Lower lobe of right lung (tissue), 2 donors: ENCODE results near the gene ANGPTL2. TPM values are rescaled to one million over a fixed set of nuclear protein-coding genes. Genes with fewer than 3 reads are reported as not detected.
A peak's percentile ranks its signal among the peaks of the same experiment; 100 is the strongest.

Experiments used
- ATAC-seq, 2 donors: fragments of 200-7000 bp; cut with Tn5 transposase; one replicate each; pipeline ENCODE4 v1.9.1; 2020 to 2022; ENCODE audit warnings: mild to moderate bottlenecking in 2 of 2, moderate library complexity in 2 of 2
- DNase-seq: peaks from one replicate; pipeline ENCODE4 v3.0.0-alpha.2; 2020
- H3K27ac ChIP-seq: fragments of 200-600 bp; one replicate; pipeline ENCODE4 v1.8.0; 2022
- H3K27me3 ChIP-seq: fragments of 200-600 bp; one replicate; pipeline ENCODE4 v1.8.0; 2022; ENCODE audit warnings: low read depth
- H3K36me3 ChIP-seq: fragments of 200-600 bp; one replicate; pipeline ENCODE4 v1.8.0; 2022; ENCODE audit warnings: mild to moderate bottlenecking
- H3K4me1 ChIP-seq: fragments of 200-600 bp; one replicate; pipeline ENCODE4 v1.8.0; 2022
- H3K4me3 ChIP-seq: fragments of 200-600 bp; one replicate; pipeline ENCODE4 v1.8.0; 2022; ENCODE audit warnings: mild to moderate bottlenecking
- H3K9me3 ChIP-seq: fragments of 200-600 bp; one replicate; pipeline ENCODE4 v1.8.0; 2022
- CTCF ChIP-seq: fragments of 200-600 bp; IDR thresholded peaks from one replicate; pipeline ENCODE4 v1.8.0; 2022; ENCODE audit warnings: antibody characterized with exemption, mild to moderate bottlenecking
- intact Hi-C: fragments of 100-400 bp; cut with DNase I; formaldehyde crosslinking; loops from one replicate; pipeline ENCODE4 v1.11.0; 2022
- total RNA-seq: library from RNA; stranded (reverse); fragmentation: NEBNext Ultra II Directional; extraction: Animal tissue kit (Norgen Biotek cat#: 25700); gene quantifications from one replicate; pipeline ENCODE4 v1.2.1, GENCODE V29; 2021
- donor health status: DM: no; HTN: yes; CAD: no; lungs with severe emphysema.

ANGPTL2 gene
- total RNA-seq, 1 donor from 2014 or later, result 11.4 TPM

GRCh38 chr9:127098916-127099553 lies 23.4 kb downstream of the ANGPTL2 start:
- no peaks in the 10 kb centered on the region for H3K27me3 ChIP-seq
- no peak for DNase-seq
- H3K36me3 ChIP-seq, result peaks cover 5% of the 10 kb centered on the region
- H3K9me3 ChIP-seq, result no peaks in the 10 kb centered on the region
- peaks cover 9% of the 10 kb centered on the region for H3K4me1 ChIP-seq
- no peak for TF ChIP-seq CTCF
- ATAC-seq, result no peak
- intact Hi-C loops, result no loop called here
- no peak overlapping the region for H3K4me3 ChIP-seq
- H3K27ac ChIP-seq, result no peak overlapping the region

DNA sequence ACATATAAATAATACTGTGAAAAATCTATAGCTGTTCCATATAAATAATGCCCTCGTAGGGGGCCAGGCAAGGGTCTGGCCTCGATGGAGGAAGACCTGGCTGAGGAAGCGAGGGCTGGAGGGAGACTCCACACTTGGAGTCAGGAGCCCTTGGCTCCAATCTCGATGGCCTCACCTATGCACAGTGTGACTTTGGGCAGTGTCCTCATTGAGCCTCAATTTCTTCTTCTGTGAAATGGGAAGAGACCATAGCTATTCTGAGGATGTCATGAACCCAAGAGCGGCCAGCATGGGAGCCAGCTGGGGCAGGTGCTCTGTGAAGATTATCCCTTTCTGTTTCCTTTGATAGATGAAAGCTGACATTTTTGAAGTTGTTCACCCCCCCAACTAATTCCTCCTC lies 24.8 kb downstream of the ANGPTL2 start:
- intact Hi-C loops, result no loop called here

GRCh38 chr9:127096208-127096607 lies 26.2 kb downstream of the ANGPTL2 start:
- Histone ChIP-seq H3K4me1 (no peaks in the 10 kb centered on the region), H3K27me3 (no peaks in the 10 kb centered on the region), H3K4me3 (no peak overlapping the region), H3K27ac (no peak overlapping the region), H3K36me3 (peaks cover 26% of the 10 kb centered on the region), H3K9me3 (no peaks in the 10 kb centered on the region)
- no peak for ATAC-seq
- intact Hi-C loops, result no loop called here
- DNase-seq, result no peak
- TF ChIP-seq CTCF, result no peak

More for the DNA sequence above, 24.8 kb downstream of the ANGPTL2 start:
- Histone ChIP-seq H3K27me3 (no peaks in the 10 kb centered on the region), H3K9me3 (no peaks in the 10 kb centered on the region), H3K36me3 (peaks cover 11% of the 10 kb centered on the region), H3K4me3 (no peak overlapping the region), H3K4me1 (no peaks in the 10 kb centered on the region), H3K27ac (no peak overlapping the region)
- no peak for DNase-seq
- no peak for TF ChIP-seq CTCF
- no peak for ATAC-seq

GRCh38 chr9:127095411-127095810 lies 27.0 kb downstream of the ANGPTL2 start:
- ATAC-seq (peak in 1 of 2 donors; percentile 59), DNase-seq (no peak)
- Histone ChIP-seq H3K4me3 (no peak overlapping the region), H3K9me3 (no peaks in the 10 kb centered on the region), H3K27ac (no peak overlapping the region), H3K36me3 (peaks cover 32% of the 10 kb centered on the region), H3K27me3 (no peaks in the 10 kb centered on the region), H3K4me1 (no peaks in the 10 kb centered on the region)
- no peak for TF ChIP-seq CTCF
- intact Hi-C loops, result no loop called here

- no peak for TF ChIP-seq CTCF
- no peaks in the 10 kb centered on the region for H3K4me1 ChIP-seq
- peaks cover 41% of the 10 kb centered on the region for H3K36me3 ChIP-seq
- no peaks in the 10 kb centered on the region for H3K9me3 ChIP-seq
- no peak overlapping the region for H3K27ac ChIP-seq
- ATAC-seq (no peak), DNase-seq (no peak)
- intact Hi-C loops, result no loop called here
- H3K27me3 ChIP-seq, result no peaks in the 10 kb centered on the region
- H3K4me3 ChIP-seq, result no peak overlapping the region
Observed at GRCh38 chr9:127093319-127094020, 29.0 kb downstream of the ANGPTL2 start.
